Kidney (tissue), 14 donors: ENCODE measurements around the gene THADA. TPM values are rescaled to one million over a fixed set of nuclear protein-coding genes. Genes with fewer than 3 reads are reported as not detected.
"Not testable (repeated sequence)": the region's sequence is repeated elsewhere in the genome, so short reads cannot be mapped to it uniquely, and the experiment has no call there.

ENCODE experiments used
- DNase-seq, 5 donors: peaks; one replicate each; pipeline ENCODE4 v3.0.0-alpha.2; 2013 to 2020
- FAIRE-seq: peaks from 2 replicates; lab custom pipeline; 2012; peaks lifted over from hg19 to GRCh38; lab: Jason Lieb, UNC
- H3K27ac ChIP-seq, 2 donors: one replicate each; pipeline ENCODE4 v1.7.0; 2013; ENCODE audit warnings: low read depth in 2 of 2, low read length in 2 of 2, inconsistent platforms in 1 of 2
- H3K27me3 ChIP-seq: one replicate; pipeline ENCODE4 v1.7.1; 2013; ENCODE audit warnings: low read length, inconsistent platforms; ENCODE audit not compliant: control insufficient read depth, insufficient read depth
- H3K36me3 ChIP-seq, 3 donors: one replicate each; pipeline versions ENCODE4 v1.7.0 to v1.7.1; 2013; ENCODE audit warnings: low read length in 3 of 3, control low read depth in 1 of 3, inconsistent platforms in 1 of 3; ENCODE audit not compliant: insufficient read depth in 3 of 3, control insufficient read depth in 2 of 3
- H3K4me1 ChIP-seq, 3 donors: one replicate each; pipeline versions ENCODE4 v1.7.0 to v1.7.1; 2013; ENCODE audit warnings: low read length in 3 of 3, inconsistent platforms in 1 of 3, low read depth in 1 of 3; ENCODE audit not compliant: control insufficient read depth in 2 of 3, insufficient read depth in 2 of 3
- H3K4me3 ChIP-seq, 3 donors: one replicate each; pipeline versions ENCODE4 v1.7.0 to v1.8.1; 2013; ENCODE audit warnings: low read length in 3 of 3, control low read depth in 1 of 3, inconsistent platforms in 1 of 3
- H3K9ac ChIP-seq, 3 donors: one replicate each; pipeline versions ENCODE4 v1.7.0 to v1.7.1; 2013; ENCODE audit warnings: low read length in 3 of 3, control low read depth in 1 of 3, inconsistent platforms in 1 of 3
- H3K9me3 ChIP-seq, 3 donors: one replicate each; pipeline versions ENCODE4 v1.7.0 to v1.7.1; 2013; ENCODE audit warnings: low read length in 3 of 3, control low read depth in 1 of 3, inconsistent platforms in 1 of 3; ENCODE audit not compliant: control insufficient read depth in 2 of 3, insufficient read depth in 1 of 3
- intact Hi-C: fragments of 100-400 bp; cut with DNase I; formaldehyde crosslinking; loops from one replicate; pipeline ENCODE4 v1.11.1; 2022
- polyA plus RNA-seq: library from polyadenylated mRNA; stranded (reverse); fragments of 350-450 nt; fragmentation: Illumina TruSeq; extraction: RNeasy Lipid Tissue Mini Kit (QIAGEN cat#74804); gene quantifications from one replicate; pipeline ENCODE4 v1.2.3, GENCODE V29; 2014; ENCODE audit warnings: low read depth, low replicate concordance; ENCODE audit not compliant: insufficient read depth
- total RNA-seq: library from RNA; stranded (reverse); fragmentation: NEBNext Ultra II Directional; extraction: Animal tissue kit (Norgen Biotek cat#: 25700); gene quantifications from one replicate; pipeline ENCODE4 v1.2.1, GENCODE V29; 2021
- TF ChIP-seq, protein P1 (sequence below): IDR thresholded peaks from 3 replicates; pipeline ENCODE4 v1.5.1; 2012; ENCODE audit warnings: mild to moderate bottlenecking, moderate library complexity, borderline replicate concordance; ENCODE audit not compliant: insufficient read depth; ENCODE audit errors: extremely low read depth
- donor health status: control.
- donor health status: control.
- donor health status: control.
- donor health status: control.
- donor health status: control.
- donor health status: DM: yes; HTN: yes; CAD: no.
- donor health status: Normal renal cell carcinoma (clear cell type).

Gene THADA
- total and polyA plus RNA-seq, 2 donors from 2014 or later, result 21.4 to 45.1 TPM

DNA sequence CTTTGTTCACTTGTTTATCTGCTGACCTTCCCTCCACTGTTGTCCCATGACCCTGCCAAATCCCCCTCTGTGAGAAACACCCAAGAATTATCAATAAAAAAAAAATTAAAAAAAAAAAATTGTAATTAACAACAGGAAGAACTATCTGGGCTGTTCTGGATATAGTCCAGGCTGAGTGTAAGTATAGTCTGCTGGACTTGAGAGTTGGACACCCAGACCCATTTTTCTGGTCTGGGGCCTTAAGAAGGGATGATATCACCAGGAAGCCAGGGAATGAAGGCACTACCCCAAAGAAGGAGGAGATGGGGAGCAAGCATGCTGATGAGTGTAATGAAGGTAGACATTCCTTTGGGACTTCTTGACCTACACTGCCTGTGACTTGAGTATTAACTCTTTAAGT, 297.3 kb downstream of the THADA start:
- no peak for FAIRE-seq
- Histone ChIP-seq H3K27me3 (no peaks in the 10 kb centered on the region), H3K27ac (no peak overlapping the region), H3K9ac (no peak overlapping the region), H3K4me1 (peaks cover 2 to 12% (median 5%) of the 10 kb centered on the region in 3 donors), H3K9me3 (no peaks in the 10 kb centered on the region), H3K4me3 (no peak overlapping the region), H3K36me3 (no peaks in the 10 kb centered on the region)
- intact Hi-C loops, result no loop called here
- TF ChIP-seq, protein P1, sequence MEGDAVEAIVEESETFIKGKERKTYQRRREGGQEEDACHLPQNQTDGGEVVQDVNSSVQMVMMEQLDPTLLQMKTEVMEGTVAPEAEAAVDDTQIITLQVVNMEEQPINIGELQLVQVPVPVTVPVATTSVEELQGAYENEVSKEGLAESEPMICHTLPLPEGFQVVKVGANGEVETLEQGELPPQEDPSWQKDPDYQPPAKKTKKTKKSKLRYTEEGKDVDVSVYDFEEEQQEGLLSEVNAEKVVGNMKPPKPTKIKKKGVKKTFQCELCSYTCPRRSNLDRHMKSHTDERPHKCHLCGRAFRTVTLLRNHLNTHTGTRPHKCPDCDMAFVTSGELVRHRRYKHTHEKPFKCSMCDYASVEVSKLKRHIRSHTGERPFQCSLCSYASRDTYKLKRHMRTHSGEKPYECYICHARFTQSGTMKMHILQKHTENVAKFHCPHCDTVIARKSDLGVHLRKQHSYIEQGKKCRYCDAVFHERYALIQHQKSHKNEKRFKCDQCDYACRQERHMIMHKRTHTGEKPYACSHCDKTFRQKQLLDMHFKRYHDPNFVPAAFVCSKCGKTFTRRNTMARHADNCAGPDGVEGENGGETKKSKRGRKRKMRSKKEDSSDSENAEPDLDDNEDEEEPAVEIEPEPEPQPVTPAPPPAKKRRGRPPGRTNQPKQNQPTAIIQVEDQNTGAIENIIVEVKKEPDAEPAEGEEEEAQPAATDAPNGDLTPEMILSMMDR, result no peak
- DNase-seq, result no peak

DNA sequence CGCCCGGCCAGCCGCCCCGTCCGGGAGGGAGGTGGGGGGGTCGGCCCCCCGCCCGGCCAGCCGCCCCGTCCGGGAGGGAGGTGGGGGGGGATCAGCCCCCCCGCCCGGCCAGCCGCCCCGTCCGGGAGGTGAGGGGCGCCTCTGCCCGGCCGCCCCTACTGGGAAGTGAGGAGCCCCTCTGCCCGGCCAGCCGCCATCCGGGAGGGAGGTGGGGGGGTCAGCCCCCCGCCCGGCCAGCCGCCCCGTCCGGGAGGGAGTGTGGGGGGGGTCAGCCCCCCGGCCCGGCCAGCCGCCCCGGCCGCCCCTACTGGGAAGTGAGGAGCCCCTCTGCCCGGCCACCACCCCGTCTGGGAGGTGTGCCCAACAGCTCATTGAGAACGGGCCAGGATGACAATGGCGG, 298.1 kb downstream of the THADA start:
- peaks cover 2 to 12% (median 5%) of the 10 kb centered on the region in 3 donors for H3K4me1 ChIP-seq
- not testable (repeated sequence) for H3K27ac ChIP-seq

DNA sequence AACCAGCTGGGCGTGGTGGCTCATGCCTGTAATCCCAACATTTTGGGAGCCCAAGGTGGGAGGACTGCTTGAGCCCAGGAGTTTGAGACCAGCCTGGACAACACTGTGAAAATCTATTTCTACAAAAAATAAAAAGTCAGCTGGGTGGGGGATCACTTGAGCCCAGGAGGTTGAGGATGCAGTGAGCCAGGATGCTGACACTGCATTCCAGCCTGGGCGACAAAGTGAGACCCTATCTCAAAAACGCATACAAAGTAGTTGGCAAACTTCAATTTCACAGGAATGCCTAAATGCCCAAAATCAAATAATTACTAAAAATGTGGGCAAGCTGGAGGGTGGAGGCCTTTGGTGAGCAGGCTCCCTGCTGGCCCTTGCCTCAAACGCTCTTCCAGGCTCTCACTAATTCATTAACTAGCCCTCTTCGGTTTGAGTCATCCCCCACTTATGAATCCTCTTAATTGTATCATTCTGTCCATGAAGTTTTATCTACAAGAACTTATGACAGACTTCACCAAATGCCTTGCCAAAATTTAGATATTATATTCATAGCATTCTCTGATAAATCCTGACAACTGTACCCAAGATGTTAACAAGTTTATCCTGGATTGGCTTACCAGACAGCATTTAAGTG, 300.8 kb downstream of the THADA start:
- DNase-seq (no peak), FAIRE-seq (no peak)
- Histone ChIP-seq H3K4me3 (no peak overlapping the region), H3K9ac (no peak overlapping the region), H3K4me1 (peaks cover 0 to 11% (median 0%) of the 10 kb centered on the region in 3 donors), H3K27me3 (no peaks in the 10 kb centered on the region), H3K36me3 (peaks cover 0 to 4% (median 0%) of the 10 kb centered on the region in 3 donors), H3K27ac (no peak overlapping the region), H3K9me3 (no peaks in the 10 kb centered on the region)
- TF ChIP-seq, protein P1, result no peak
- intact Hi-C loops, result no loop called here

More for the DNA sequence above, 298.1 kb downstream of the THADA start:
- H3K36me3 ChIP-seq, H3K9ac ChIP-seq, DNase-seq, intact Hi-C loops, FAIRE-seq, H3K27me3 ChIP-seq, H3K9me3 ChIP-seq, H3K4me3 ChIP-seq: not testable (repeated sequence)

DNA sequence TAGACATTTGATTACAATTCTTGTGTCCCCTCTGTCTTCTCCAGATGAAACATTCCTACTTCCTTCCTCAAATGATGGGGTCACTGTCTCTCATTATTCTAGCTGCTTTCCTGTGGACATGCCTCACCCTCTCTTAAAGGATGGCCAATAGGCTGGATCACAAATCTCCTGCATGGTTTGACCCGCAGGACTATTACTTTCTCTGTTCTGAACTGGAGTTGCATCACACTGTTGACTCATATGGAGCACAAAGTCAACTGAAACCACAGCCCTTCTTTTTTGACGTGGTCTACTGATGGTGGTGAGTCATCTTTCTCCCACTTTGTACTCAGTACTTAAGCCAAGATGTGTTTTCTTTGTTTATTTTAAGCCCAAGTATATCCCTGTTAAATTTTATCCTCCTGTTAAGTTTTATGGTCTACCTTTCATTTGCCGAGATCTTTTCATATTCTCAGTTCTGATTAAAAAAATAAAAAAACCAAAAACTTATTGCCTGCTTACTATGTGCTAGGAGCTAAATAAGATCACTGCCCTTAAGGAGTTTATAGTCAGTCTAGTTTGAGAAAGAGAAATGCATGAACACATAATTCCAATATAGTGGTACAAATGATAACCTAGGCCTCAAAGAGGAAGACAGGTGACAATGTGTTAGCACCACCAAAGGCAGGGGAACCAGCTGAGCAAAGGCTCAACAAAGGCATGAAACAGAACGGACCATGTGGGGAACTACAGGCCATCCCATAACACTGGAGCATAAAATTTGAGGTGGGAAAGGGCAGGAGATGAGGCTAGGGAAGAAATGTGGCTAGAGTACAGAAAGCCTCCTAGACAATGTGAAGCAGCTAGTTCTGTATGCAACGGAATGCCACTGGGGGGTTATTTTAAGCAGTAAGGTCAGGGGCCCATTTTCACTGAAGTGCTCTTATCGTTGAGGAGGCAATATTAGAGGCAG, 301.8 kb downstream of the THADA start:
- peak; percentile 66 for FAIRE-seq
- Histone ChIP-seq H3K27ac (peak overlapping the region; percentile 39 to 49), H3K9me3 (no peaks in the 10 kb centered on the region), H3K4me1 (peaks cover 0 to 11% (median 0%) of the 10 kb centered on the region in 3 donors), H3K27me3 (no peaks in the 10 kb centered on the region), H3K36me3 (peaks cover 0 to 4% (median 0%) of the 10 kb centered on the region in 3 donors), H3K9ac (no peak overlapping the region), H3K4me3 (no peak overlapping the region)
- intact Hi-C loops, result no loop called here
- no peak for DNase-seq
- TF ChIP-seq, protein P1, result no peak
